Neuronal stem cell (in vitro differentiated cells): ENCODE measurements around the gene ANKMY1.

ENCODE experiments used
- DNase-seq: peaks from one replicate; pipeline ENCODE4 v3.0.0-alpha.2; 2013; ENCODE audit warnings: low spot score
- H2AFZ ChIP-seq: one replicate; pipeline ENCODE4 v1.6.1; 2013; ENCODE audit warnings: mild to moderate bottlenecking, low read length, inconsistent platforms
- H2AK5ac ChIP-seq: 2 replicates; pipeline ENCODE4 v1.6.1; 2013; ENCODE audit warnings: low read depth, mild to moderate bottlenecking, inconsistent platforms, low read length, moderate library complexity, mixed read lengths
- H2BK120ac ChIP-seq: 2 replicates; pipeline ENCODE4 v1.6.1; 2013; ENCODE audit warnings: low read depth, mild to moderate bottlenecking, inconsistent platforms, low read length, moderate library complexity, mixed read lengths
- H2BK12ac ChIP-seq: one replicate; pipeline ENCODE4 v1.6.1; 2013; ENCODE audit warnings: low read length, inconsistent platforms
- H2BK15ac ChIP-seq: 2 replicates; pipeline ENCODE4 v1.6.1; 2013; ENCODE audit warnings: mild to moderate bottlenecking, low read length, inconsistent platforms, mixed read lengths
- H2BK5ac ChIP-seq: one replicate; pipeline ENCODE4 v1.6.1; 2013; ENCODE audit warnings: inconsistent platforms, mild to moderate bottlenecking, low read length, moderate library complexity
- H3K14ac ChIP-seq: one replicate; pipeline ENCODE4 v1.6.1; 2013; ENCODE audit warnings: low read length, inconsistent platforms
- H3K18ac ChIP-seq: 2 replicates; pipeline ENCODE4 v1.6.1; 2013; ENCODE audit warnings: low read length, inconsistent platforms
- H3K23ac ChIP-seq: 2 replicates; pipeline ENCODE4 v1.6.1; 2013; ENCODE audit warnings: low read depth, mild to moderate bottlenecking, mixed read lengths, low read length, inconsistent platforms; ENCODE audit not compliant: poor library complexity
- H3K27ac ChIP-seq: replicated peaks from 3 replicates; pipeline ENCODE4 v1.5.1; 2013; ENCODE audit warnings: low read length, inconsistent platforms
- H3K27me3 ChIP-seq, 3 experiments: 2 replicates each; pipeline ENCODE4 v1.6.1; 2013; ENCODE audit warnings: low read length in 3 of 3, mild to moderate bottlenecking in 2 of 3, inconsistent platforms in 1 of 3, low read depth in 1 of 3, mixed read lengths in 1 of 3, moderate library complexity in 1 of 3; ENCODE audit not compliant: control insufficient read depth in 3 of 3, insufficient read depth in 3 of 3
- H3K36me3 ChIP-seq, 2 donors: replicated peaks in 1 of 2; 2 replicates each; pipeline ENCODE4 v1.6.1; 2013; ENCODE audit warnings: low read length in 2 of 2; ENCODE audit not compliant: control insufficient read depth in 2 of 2, insufficient read depth in 2 of 2
- H3K4ac ChIP-seq: 2 replicates; pipeline ENCODE4 v1.6.1; 2013; ENCODE audit warnings: inconsistent platforms, mild to moderate bottlenecking, low read length, moderate library complexity
- H3K4me1 ChIP-seq, 2 donors: 1 replicate in 1 of 2; 2 replicates in 1 of 2; pipeline ENCODE4 v1.6.1; 2013; ENCODE audit warnings: low read length in 2 of 2, low read depth in 1 of 2; ENCODE audit not compliant: control insufficient read depth in 2 of 2, insufficient read depth in 1 of 2
- H3K4me2 ChIP-seq: one replicate; pipeline ENCODE4 v1.6.1; 2013; ENCODE audit warnings: mild to moderate bottlenecking, low read length, inconsistent platforms; ENCODE audit not compliant: insufficient read depth, poor library complexity, severe bottlenecking
- H3K4me3 ChIP-seq, 2 donors: 2 replicates each; pipeline ENCODE4 v1.5.1; 2013; ENCODE audit warnings: low read length in 2 of 2, mild to moderate bottlenecking in 2 of 2, inconsistent platforms in 1 of 2, moderate library complexity in 1 of 2
- H3K79me1 ChIP-seq: one replicate; pipeline ENCODE4 v1.6.1; 2013; ENCODE audit warnings: low read depth, mild to moderate bottlenecking, inconsistent platforms, low read length, moderate library complexity
- H3K9ac ChIP-seq: one replicate; pipeline ENCODE4 v1.6.1; 2013; ENCODE audit warnings: mild to moderate bottlenecking, low read depth, low read length, inconsistent platforms; ENCODE audit not compliant: poor library complexity
- H3K9me3 ChIP-seq, 2 donors: replicated peaks in 1 of 2; 2 replicates each; pipeline versions ENCODE3 to v1.6.1; 2013; ENCODE audit warnings: low read length in 2 of 2, mild to moderate bottlenecking in 2 of 2, inconsistent platforms in 1 of 2, low read depth in 1 of 2, mixed read lengths in 1 of 2, moderate library complexity in 1 of 2; ENCODE audit not compliant: control insufficient read depth in 2 of 2, insufficient read depth in 1 of 2
- H4K8ac ChIP-seq: one replicate; pipeline ENCODE4 v1.6.1; 2013; ENCODE audit warnings: low read depth, mild to moderate bottlenecking, inconsistent platforms, low read length, moderate library complexity
- H4K91ac ChIP-seq: one replicate; pipeline ENCODE4 v1.6.1; 2013; ENCODE audit warnings: low read length, low read depth, mild to moderate bottlenecking, inconsistent platforms; ENCODE audit not compliant: poor library complexity
- WGBS, 2 donors: extraction: QIAGEN DNeasy Blood & Tissue Kit; methylation state at CpG; one replicate each; pipeline ENCODE4 v1.1.7; 2013; ENCODE audit warnings: missing lambda C conversion rate in 2 of 2, mixed read lengths in 1 of 2; ENCODE audit not compliant: insufficient read length in 2 of 2, insufficient replicate concordance in 1 of 2; ENCODE audit errors: extremely low coverage in 2 of 2; 5-methylcytosine and 5-hydroxymethylcytosine counted together

The ANKMY1 gene

DNA sequence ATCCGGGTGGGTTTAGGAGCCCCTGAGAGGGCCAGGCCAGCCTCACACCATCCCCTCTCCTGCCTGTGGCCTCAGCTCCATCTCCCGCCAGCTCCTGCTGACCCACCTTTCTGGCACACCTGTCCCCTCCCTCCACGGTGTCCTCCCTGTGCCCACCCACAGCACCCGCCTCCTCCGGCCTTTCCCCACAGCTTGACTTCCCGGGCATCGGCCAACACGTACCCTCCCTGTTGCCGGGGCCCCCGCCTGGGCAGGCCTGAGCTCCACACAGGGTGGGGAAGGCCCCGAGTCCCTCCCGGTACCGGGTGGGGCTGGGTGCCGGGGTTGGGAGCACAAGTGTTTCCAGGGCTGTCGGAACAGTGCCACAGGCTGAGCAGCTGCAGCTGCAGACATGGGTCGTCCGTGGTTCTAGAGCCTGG, 115.8 kb downstream of the ANKMY1 start:
- Histone ChIP-seq H3K4me2 (no peak overlapping the region), H3K4me1 (peaks cover 9 to 14% of the 10 kb centered on the region in 2 donors)

DNA sequence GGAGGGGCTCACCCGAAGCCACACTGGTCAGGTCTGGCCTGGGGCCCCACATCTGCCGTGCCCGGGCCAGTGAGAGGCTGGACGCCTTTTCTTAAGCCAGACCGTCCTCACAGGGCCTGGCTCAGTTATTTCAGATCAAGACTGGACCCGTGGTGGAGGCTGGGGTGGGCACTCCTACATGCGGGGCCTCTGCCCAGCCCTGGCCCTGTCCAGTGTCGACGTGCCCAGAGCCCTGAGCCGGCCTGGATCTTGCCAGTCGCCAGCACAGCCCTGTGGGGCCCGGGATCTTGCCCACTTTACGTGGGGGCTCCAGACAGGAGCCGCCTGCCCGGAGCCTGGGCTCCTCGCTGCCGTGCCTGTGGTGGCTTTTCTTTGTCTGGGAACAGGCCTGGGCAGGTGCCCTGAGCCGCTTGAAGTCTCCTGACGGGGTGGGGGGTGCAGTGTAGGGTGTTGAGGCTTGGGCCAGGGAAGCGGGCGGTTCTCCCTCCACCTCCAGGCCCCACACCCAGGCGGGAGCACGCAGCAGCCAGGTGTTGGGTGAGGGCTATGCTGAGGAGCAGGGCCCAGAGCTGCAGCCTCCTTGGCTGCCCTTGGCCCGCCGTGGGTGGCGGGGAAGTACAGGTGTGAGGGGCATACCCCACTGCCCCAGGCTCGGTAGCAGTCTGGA, 116.3 kb downstream of the ANKMY1 start:
- no peak for DNase-seq
- peak overlapping the region; percentile 43 for H4K8ac ChIP-seq
- H3K79me1 ChIP-seq = peaks cover 62% of the 10 kb centered on the region
- H2BK12ac ChIP-seq = peak overlapping the region; percentile 58
- H4K91ac ChIP-seq = no peak overlapping the region
- no CpG with 5 or more reads among the region's 27 CpGs for WGBS, 2 donors
- H2BK15ac ChIP-seq = no peak overlapping the region
- peaks cover 26 to 36% of the 10 kb centered on the region in 2 donors for H3K36me3 ChIP-seq
- H3K4me1 ChIP-seq = peaks cover 14 to 20% of the 10 kb centered on the region in 2 donors
- no peak overlapping the region for H3K27ac ChIP-seq
- H3K4me3 ChIP-seq = no peak overlapping the region
- peak overlapping the region; percentile 93 for H2BK5ac ChIP-seq
- H2BK120ac ChIP-seq = no peak overlapping the region
- peaks cover 0 to 2% of the 10 kb centered on the region in 2 donors for H3K9me3 ChIP-seq
- H3K18ac ChIP-seq = peak overlapping the region; percentile 38
- no peak overlapping the region for H3K4me2 ChIP-seq
- H3K27me3 ChIP-seq = peaks cover 0 to 5% (median 0%) of the 10 kb centered on the region in 3 experiments
- H3K14ac ChIP-seq = peak overlapping the region; percentile 38
- no peak overlapping the region for H3K4ac ChIP-seq
- peak overlapping the region; percentile 53 for H2AK5ac ChIP-seq
- H3K23ac ChIP-seq = peak overlapping the region; percentile 85
- peak overlapping the region; percentile 81 for H3K9ac ChIP-seq
- no peak overlapping the region for H2AFZ ChIP-seq

More for the DNA sequence above, 115.8 kb downstream of the ANKMY1 start:
- Histone ChIP-seq H3K18ac (peak overlapping the region; percentile 38), H3K9ac (no peak overlapping the region), H3K9me3 (no peaks in the 10 kb centered on the region), H2BK12ac (peak overlapping the region; percentile 6), H4K91ac (no peak overlapping the region), H4K8ac (peak overlapping the region; percentile 3), H2BK120ac (no peak overlapping the region), H2BK15ac (no peak overlapping the region), H3K36me3 (peaks cover 26 to 37% of the 10 kb centered on the region in 2 donors), H3K4me3 (no peak overlapping the region), H3K14ac (peak overlapping the region; percentile 38), H2BK5ac (peak overlapping the region; percentile 93), H3K27ac (no peak overlapping the region), H2AK5ac (peak overlapping the region; percentile 56), H3K79me1 (peaks cover 63% of the 10 kb centered on the region), H2AFZ (no peak overlapping the region), H3K23ac (peak overlapping the region; percentile 85), H3K4ac (no peak overlapping the region), H3K27me3 (peaks cover 0 to 4% (median 0%) of the 10 kb centered on the region in 3 experiments)
- DNase-seq = no peak
- no CpG with 5 or more reads among the region's 17 CpGs for WGBS, 2 donors

DNA sequence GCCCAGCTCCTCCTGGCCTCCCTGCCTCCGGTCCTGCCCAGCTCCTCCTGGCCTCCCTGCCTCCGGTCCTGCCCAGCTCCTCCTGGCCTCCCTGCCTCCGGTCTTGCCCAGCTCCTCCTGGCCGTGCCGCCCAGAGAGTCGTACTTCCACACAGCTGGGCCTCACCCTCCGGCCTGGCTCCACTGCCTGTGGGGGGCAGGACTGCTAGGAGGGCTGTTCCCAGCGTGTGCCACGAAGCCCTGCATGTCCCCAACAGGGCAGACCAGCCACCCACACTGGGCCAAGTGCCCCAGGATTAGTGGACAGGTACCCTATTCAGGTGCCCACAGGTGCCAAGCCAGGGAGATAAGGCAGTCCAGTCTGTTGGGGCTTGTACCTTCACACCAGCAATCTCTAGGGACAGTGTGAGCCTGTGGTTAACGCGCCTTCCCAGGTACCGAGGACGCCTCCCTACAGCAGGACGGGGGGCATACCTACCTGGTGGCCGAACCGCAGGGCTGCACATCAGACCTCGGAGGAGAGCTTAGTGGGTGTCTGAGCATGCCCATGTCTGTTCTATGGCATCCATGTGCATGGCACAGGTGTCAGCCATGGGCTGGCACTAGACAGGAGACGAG, 117.0 kb downstream of the ANKMY1 start:
- Histone ChIP-seq H3K14ac (no peak overlapping the region), H3K27ac (no peak overlapping the region), H3K4me3 (peak overlapping the region in 1 of 2 donors; percentile 11), H3K9me3 (peaks cover 0 to 2% of the 10 kb centered on the region in 2 donors), H2AFZ (no peak overlapping the region), H3K79me1 (peaks cover 58% of the 10 kb centered on the region), H3K36me3 (peaks cover 21 to 29% of the 10 kb centered on the region in 2 donors), H2BK5ac (no peak overlapping the region), H2BK120ac (no peak overlapping the region), H3K18ac (peak overlapping the region; percentile 3), H2AK5ac (peak overlapping the region; percentile 53), H3K27me3 (peaks cover 0 to 6% (median 0%) of the 10 kb centered on the region in 3 experiments), H3K4me2 (no peak overlapping the region), H3K4me1 (peaks cover 15 to 21% of the 10 kb centered on the region in 2 donors), H2BK12ac (peak overlapping the region; percentile 58), H3K23ac (peak overlapping the region; percentile 85), H2BK15ac (peak overlapping the region; percentile 6), H4K8ac (peak overlapping the region; percentile 43), H3K4ac (no peak overlapping the region), H4K91ac (no peak overlapping the region), H3K9ac (peak overlapping the region; percentile 81)
- no CpG with 5 or more reads among the region's 18 CpGs for WGBS, 2 donors
- no peak for DNase-seq

DNA sequence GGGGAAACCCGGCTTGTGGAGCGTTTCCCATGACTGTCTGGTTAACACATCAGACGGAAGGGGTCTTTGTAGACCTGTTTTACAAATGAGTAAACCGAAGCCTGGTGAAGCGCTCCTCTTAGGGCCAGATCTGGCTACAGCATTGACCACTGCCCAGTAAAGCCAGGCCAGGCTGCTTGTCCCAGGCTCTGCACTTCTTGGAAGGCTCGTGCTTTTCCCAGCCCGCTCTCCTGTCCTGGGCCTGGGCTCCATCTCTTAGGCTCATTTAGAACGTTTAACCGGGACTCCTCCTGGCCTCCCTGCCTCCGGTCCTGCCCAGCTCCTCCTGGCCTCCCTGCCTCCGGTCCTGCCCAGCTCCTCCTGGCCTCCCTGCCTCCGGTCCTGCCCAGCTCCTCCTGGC, 117.5 kb downstream of the ANKMY1 start:
- H3K14ac ChIP-seq = no peak overlapping the region

More for the DNA sequence above, 117.5 kb downstream of the ANKMY1 start:
- Histone ChIP-seq H3K27ac (no peak overlapping the region), H3K36me3 (peaks cover 18 to 24% of the 10 kb centered on the region in 2 donors), H2BK5ac (no peak overlapping the region), H3K18ac (no peak overlapping the region), H3K4me1 (peaks cover 15 to 21% of the 10 kb centered on the region in 2 donors), H3K9me3 (peaks cover 0 to 2% of the 10 kb centered on the region in 2 donors), H2BK15ac (no peak overlapping the region), H3K27me3 (peaks cover 0 to 6% (median 0%) of the 10 kb centered on the region in 3 experiments), H3K23ac (no peak overlapping the region), H4K91ac (no peak overlapping the region), H2BK120ac (peak overlapping the region; percentile 31), H4K8ac (no peak overlapping the region), H3K4me2 (no peak overlapping the region), H3K4me3 (no peak overlapping the region), H2AFZ (no peak overlapping the region), H2AK5ac (peak overlapping the region; percentile 43), H3K9ac (no peak overlapping the region), H3K79me1 (peaks cover 54% of the 10 kb centered on the region), H2BK12ac (no peak overlapping the region), H3K4ac (no peak overlapping the region)
- DNase-seq = no peak
- no CpG with 5 or more reads among the region's 12 CpGs for WGBS, 2 donors
